ENCODE results near the gene RAC2. TPM values are rescaled to one million over a fixed set of nuclear protein-coding genes. Genes with fewer than 3 reads are reported as not detected.

The RAC2 gene
- total and polyA plus RNA-seq, 9 of the 15 experiments (the other 6 are each of a cell fraction or from before 2014, with no cell fraction given): 22.7 to 103 (median 43.3) TPM

- TF ChIP-seq ZC3H4 (CRISPR knock-in tag; IDR thresholded peaks at IDR 0.05; ENCODE audit: borderline replicate concordance) (no peak), SPI1 (IDR thresholded peaks at IDR 0.05; ENCODE audit: borderline replicate concordance, low read depth, low read length) (no peak), GATAD2A (IDR thresholded peaks at IDR 0.05) (no peak), SMAD4 (CRISPR knock-in tag; conservative IDR thresholded peaks at IDR 0.05) (no peak), HDAC6 (IDR thresholded peaks at IDR 0.05; ENCODE audit: low read depth, low read length) (no peak), NONO (IDR thresholded peaks at IDR 0.05; ENCODE audit: low read depth in 2 of 2, low read length in 1 of 2) (no peak), HNRNPH1 (optimal IDR thresholded peaks at IDR 0.05; ENCODE audit: low read depth, low read length) (no peak), ZNF408 (CRISPR knock-in tag; IDR thresholded peaks at IDR 0.05; ENCODE audit: low read depth) (no peak), JUN (IDR thresholded peaks at IDR 0.05; ENCODE audit: borderline replicate concordance, low read depth, low read length) (no peak), JUN (CRISPR knock-in tag; IDR thresholded peaks at IDR 0.05; ENCODE audit: borderline replicate concordance) (no peak; the same call in 1 of the 2 replicates), ETV5 (CRISPR knock-in tag; IDR thresholded peaks at IDR 0.05; ENCODE audit: low read depth) (no peak), ZNF79 (CRISPR knock-in tag; IDR thresholded peaks at IDR 0.05; ENCODE audit: low read depth) (no peak), ZNF830 (CRISPR knock-in tag; IDR thresholded peaks at IDR 0.05) (no peak), ZNF780A (CRISPR knock-in tag; IDR thresholded peaks at IDR 0.05) (no peak), GTF2E2 (tag; IDR thresholded peaks at IDR 0.05) (no peak), MEF2D (tag; conservative IDR thresholded peaks at IDR 0.05; ENCODE audit: low read depth) (no peak), ZNF699 (CRISPR knock-in tag; IDR thresholded peaks at IDR 0.05; ENCODE audit: insufficient replicate concordance) (no peak), KDM5B (IDR thresholded peaks at IDR 0.05; ENCODE audit: insufficient replicate concordance, low read depth, low read length) (peak; percentile 55), SP1 (CRISPR knock-in tag; IDR thresholded peaks at IDR 0.05) (no peak), ZNF3 (CRISPR knock-in tag; IDR thresholded peaks at IDR 0.05) (no peak), KLF16 (IDR thresholded peaks at IDR 0.05) (no peak), THRAP3 (IDR thresholded peaks at IDR 0.05; ENCODE audit: borderline replicate concordance) (no peak), ELF1 (tag; IDR thresholded peaks at IDR 0.05) (peak; percentile 17; the same call in 1 of the 2 replicates), RBM25 (IDR thresholded peaks at IDR 0.05; ENCODE audit: low read depth, low read length, severe bottlenecking) (peak; percentile 68), ZNF778 (CRISPR knock-in tag; IDR thresholded peaks at IDR 0.05) (no peak)
Measured at GRCh38 chr22:37243402-37244113, 511 bp downstream of the RAC2 start (continued).

All from K562 (cell line).